ENCODE measurements around the gene DTX1.

GRCh38 chr12:113145720-113146551 is 89.4 kb downstream of the DTX1 start:
- TF ChIP-seq YY1 (IDR thresholded peaks at IDR 0.05; ENCODE audit: insufficient read depth, insufficient read length), result no peak
- TF ChIP-seq ZNF274 (IDR thresholded peaks at IDR 0.05; ENCODE audit: low read depth, low read length), result no peak

Measured in NT2/D1 (cell line).